GM21360 (cell line): ENCODE data around the gene BLVRB.
A peak's percentile ranks its signal among the peaks of the same experiment; 100 is the strongest.
"Not testable (repeated sequence)": the region's sequence is repeated elsewhere in the genome, so short reads cannot be mapped to it uniquely, and the experiment has no call there.

Experiments used
- ATAC-seq: cut with Tn5 transposase; IDR thresholded peaks from one replicate; pipeline ENCODE4 v1.9.1; 2021; ENCODE audit warnings: mild to moderate bottlenecking, moderate library complexity; ENCODE audit not compliant: unreplicated experiment

Gene BLVRB

GRCh38 chr19:40489882-40490230, 24.3 kb upstream of the BLVRB start:
- ATAC-seq, result no peak

DNA sequence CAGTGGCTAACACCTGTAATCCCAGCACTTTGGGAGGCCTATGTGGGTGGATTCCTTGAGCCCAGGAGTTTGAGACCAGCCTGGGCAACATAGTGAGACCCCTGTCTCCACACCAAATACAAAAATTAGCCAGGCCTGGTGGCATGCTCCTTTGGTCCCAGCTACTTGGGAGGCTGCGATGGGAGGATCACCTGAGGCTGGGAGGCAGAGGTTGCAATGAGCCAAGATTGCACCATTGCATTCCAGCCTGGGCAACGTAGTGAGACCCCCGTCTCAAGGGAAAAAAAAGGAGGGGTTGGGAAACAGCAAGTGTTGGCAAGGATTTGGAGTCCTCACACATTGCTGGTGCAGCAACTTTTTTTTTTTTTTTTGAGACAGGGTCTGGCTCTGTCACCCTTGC, 20.5 kb upstream of the BLVRB start:
- ATAC-seq, result no peak

- ATAC-seq, result not testable (repeated sequence)
Observed at GRCh38 chr19:40475878-40476644, 10.5 kb upstream of the BLVRB start.

- no peak for ATAC-seq
Observed at GRCh38 chr19:40474737-40475136, 9.2 kb upstream of the BLVRB start.

DNA sequence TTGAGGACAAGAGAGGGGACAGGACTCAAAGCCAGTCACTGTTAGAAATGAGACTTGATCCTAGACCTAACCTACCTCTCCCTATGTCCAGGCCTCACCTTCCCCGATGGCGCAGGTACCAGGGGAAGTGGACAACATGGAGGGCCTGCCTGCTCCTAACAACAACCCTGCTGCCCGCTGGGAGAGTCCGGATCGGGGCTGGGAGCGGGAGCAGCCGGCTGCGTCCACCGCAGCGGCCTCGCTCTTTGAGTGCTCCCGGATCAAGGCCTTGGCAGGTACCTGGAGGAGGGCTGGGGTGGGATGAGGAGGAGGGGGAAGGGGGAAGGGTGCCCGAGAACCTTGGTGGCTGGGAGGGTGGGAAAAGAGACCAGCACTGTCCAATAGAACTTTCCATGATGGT, 7.0 kb upstream of the BLVRB start:
- ATAC-seq, result no peak

GRCh38 chr19:40471111-40471510, 5.6 kb upstream of the BLVRB start:
- ATAC-seq, result no peak

DNA sequence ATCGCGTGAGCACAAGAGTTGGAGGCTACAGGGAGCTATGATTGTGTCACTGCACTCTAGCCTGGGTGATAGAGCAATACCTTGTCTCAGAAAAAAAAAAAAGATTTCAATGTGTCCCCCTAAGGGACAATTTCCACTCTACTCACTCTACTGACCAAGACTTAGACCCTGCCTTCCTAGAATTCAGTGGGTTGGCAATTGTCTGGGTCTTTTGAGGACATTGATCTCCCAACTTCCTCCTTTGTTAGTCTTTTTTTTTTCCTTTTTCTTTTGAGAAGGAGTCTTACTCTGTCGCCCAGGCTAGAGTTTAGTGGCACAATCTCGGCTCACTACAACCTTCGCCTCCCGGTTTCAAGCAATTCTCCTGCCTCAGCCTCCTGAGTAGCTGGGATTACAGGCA, 3.5 kb upstream of the BLVRB start:
- no peak for ATAC-seq

GRCh38 chr19:40466985-40467734, 1.6 kb upstream of the BLVRB start, which contains the start of gene SPTBN4:
TSS of gene SPTBN4 (plus strand) at chr19:40467001. CDS start at chr19:40472622, 5,621 bp downstream.
- ATAC-seq, result no peak

- ATAC-seq, result peak; percentile 27
Observed at GRCh38 chr19:40466219-40466984, 857 bp upstream of the BLVRB start.

DNA sequence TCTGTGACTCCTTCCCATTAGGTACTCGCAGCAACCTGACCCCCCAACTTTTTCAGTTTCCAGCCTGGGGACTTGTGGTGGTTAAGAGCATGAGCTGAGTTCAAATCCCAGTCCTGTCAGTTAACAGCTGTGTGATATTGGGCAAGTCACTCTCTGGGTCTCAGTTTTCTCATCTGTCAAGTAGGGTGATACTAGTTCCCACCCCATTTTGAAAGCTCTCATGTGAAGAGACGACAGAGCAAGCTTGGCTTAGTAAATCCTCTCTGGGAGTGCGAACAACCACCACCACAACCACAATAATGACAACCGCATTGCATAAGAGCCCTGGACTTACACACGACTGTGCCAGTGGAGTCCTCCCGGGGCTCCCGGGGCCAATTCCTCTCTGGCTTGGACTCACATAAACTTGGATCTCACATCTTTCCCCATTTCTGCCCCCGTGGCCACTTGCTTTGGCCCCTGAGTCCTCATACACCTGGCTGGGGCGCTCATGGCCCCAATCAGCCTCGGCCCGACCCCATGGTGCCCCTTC, 454 bp downstream of the BLVRB start:
- no peak for ATAC-seq

- ATAC-seq, result no peak
Observed at GRCh38 chr19:40464059-40465024, 1.2 kb downstream of the BLVRB start.

DNA sequence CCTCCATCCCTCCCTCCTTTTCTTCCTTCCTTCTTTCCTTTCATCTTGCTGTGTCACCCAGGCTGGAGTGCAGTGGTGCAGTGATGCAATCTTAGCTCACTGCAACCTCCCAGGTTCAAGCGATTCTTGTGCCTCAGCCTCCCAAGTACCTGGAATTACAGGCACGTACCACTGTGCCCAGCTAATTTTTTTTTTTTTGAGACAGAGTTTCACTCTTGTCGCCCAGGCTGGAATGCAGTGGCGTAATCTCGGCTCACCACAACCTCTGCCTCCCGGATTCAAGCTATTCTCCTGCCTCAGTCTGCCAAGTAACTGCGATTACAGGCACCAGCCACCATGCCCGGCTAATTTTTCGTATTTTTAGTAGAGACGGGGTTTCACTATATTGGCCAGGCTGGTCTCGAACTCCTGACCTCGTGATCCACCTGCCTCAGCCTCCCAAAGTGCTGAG, 1.9 kb downstream of the BLVRB start:
- ATAC-seq, result not testable (repeated sequence)

- ATAC-seq, result no peak
Observed at GRCh38 chr19:40461669-40462221, 3.8 kb downstream of the BLVRB start.

DNA sequence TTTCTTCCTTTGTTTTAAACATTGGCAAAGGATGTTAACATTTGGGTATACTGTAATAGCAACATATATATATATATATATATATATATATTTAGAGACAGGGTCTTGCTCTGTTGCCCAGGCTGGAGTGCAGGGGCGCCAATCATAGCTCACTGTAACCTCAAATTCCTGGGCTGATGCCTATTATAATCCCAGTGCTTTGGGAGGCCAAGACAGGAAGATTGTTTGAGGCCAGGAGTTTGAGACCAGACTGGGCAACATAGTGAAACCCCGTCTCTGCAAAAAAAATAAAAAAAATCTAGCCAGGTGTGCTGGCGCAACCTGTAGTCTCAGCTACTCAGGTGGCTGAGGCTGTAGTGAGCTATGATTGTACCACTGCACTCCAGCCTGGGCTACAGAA, 5.4 kb downstream of the BLVRB start:
- no peak for ATAC-seq

GRCh38 chr19:40458597-40458974, 7.0 kb downstream of the BLVRB start:
- ATAC-seq, result no peak

- no peak for ATAC-seq
Observed at GRCh38 chr19:40457953-40458596, 7.5 kb downstream of the BLVRB start.

- no peak for ATAC-seq
Observed at GRCh38 chr19:40457048-40457447, 8.5 kb downstream of the BLVRB start.

- ATAC-seq, result not testable (repeated sequence)
Observed at GRCh38 chr19:40453943-40454342, 11.6 kb downstream of the BLVRB start.

DNA sequence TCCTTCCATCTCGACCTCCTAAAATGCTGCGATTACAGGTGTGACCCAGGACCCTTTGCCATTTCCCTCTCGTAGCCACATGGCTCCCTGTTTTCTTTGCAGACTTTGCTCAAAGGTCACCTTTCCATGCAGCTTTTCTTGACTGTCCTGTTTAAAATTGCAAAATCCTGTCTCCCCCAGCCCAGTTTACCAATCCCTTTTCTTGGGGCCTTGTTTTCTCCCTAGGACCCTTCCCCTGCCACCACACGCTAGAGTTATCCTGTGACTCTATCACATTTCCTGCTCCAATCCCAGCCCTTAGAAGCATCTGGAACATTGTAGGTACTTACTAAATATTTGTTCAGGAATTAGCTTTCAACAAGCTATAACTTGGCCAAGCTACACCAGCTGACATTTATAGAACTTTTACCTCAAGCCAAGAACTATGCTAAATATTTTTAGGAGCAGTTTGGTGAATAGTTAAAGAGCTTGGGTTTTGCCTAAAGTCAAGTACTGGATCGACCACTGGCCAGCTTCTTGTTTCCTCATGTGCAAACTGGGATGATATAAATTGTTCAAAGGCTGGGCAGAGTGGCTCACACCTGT, 12.3 kb downstream of the BLVRB start:
- no peak for ATAC-seq
